NCI-H1436 (cell line): Measurements from ENCODE around the gene ANXA6.

Experiments
- DNase-seq: peaks from one replicate; lab custom pipeline; 2025; lab: John Stamatoyannopoulos, UW

Gene ANXA6

DNA sequence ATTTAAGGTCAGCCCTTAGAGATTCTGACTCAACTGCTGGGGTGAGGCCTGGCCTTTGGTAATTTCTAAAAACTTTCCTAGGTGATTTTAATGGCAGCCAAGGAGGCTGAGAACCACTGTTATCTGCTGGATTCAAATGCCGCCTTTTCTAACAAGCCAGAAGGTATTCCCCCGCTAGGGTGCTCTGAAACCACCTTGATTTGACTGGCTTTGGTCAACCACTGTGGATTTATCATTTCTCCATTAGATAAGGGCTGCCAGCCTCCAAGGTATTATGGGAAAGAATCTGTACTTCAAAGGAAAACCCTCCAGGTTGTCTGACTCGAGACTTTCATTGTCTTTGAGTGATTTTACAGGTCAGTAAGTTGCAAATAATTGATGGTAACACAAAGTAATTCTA, 4.3 kb downstream of the ANXA6 start:
- DNase-seq, result no peak

DNA sequence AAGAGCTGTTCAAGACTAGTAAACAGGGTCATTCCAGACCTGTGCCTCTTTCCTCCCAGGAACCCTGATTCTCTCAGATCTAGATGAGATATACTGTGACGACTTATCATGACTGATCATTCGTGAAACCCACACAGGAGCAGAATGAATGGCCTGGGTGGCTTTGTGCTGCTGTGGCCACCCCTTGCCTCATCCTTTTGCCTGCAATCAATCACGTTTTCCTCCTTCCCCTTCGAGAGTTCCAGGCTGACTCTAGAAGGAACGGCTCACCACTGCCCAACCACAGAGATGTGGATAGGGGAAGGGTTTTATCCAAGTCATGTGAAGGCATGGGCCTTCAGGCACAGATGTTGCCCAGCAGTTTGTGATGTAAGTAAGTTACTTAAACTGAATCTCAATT, 5.8 kb downstream of the ANXA6 start:
- no peak for DNase-seq

DNA sequence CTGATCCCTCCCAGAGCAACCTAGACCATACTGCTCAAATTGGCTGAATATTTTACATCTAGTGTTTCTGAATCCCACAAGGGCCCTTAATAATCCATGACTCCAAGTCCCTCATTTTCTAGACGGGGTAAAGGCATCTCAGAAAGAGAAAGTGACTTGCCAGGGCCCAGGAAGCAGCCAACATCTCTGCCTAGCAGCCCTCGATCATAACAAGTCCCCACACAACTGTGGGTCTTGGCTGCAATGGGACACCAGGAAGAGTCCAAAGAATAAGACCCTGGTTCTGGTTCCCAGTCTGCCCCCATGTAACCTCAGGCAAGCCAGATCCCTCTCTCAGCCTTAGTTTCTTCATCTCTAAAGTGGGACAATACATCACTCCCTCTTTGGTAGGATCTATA, 6.3 kb downstream of the ANXA6 start:
- no peak for DNase-seq

DNA sequence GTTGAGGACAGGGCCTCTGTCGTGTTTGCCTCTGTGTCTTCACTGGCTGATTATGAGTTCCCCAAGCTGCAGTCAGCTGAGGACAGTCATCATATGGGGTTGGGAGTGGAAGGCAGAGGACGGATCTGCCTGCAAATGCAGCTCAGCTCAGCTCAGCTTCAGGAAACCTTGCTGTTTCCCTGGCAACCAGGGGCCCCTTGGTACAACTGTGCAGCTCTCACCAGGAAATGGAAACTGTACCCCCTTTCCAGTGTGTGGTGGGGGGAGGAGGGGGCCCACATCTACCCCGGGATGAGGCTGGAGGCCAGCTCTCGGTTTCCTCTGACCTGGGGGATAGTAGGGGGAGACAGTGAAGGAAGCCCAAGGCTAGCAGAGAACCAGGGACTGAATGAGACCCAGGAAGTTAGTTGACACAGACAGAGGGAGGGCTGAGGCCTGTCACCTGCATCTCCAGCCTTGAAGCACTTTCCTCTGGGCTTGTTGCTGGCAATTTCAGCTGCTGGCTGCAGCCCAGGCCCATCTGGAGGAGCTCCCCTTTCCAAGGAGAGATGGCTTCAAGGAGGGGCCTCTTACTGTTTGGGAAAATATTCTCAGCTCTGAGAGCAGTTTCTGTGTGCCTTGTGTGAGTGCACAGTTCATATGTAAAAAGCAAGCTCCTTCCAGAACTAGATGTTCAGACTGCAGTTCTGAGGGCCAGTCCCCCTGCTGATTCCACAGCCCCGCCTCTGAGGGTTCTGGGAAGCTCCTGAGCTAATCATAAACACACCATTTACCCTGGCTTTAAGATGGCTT, 6.9 kb downstream of the ANXA6 start:
- DNase-seq, result no peak

DNA sequence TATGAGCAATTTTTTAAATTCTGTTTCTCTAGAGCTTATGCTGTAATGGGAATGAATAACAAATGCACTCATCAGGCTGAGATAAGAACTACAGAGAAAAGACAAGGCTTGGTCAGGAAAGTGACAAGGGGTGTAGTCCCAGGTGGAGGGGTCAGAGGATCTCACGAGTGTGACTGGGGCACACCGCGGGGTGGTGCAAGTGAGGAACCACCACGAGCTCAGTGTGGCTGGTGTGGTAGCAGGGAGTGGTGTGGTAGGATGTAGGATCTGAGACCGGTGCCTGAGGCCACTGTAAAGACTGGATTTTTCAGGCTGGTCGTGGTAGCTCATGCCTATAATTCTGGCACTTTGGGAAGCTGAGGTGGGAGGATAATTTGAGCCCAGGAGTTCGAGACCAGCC, 9.0 kb downstream of the ANXA6 start:
- DNase-seq, result no peak

DNA sequence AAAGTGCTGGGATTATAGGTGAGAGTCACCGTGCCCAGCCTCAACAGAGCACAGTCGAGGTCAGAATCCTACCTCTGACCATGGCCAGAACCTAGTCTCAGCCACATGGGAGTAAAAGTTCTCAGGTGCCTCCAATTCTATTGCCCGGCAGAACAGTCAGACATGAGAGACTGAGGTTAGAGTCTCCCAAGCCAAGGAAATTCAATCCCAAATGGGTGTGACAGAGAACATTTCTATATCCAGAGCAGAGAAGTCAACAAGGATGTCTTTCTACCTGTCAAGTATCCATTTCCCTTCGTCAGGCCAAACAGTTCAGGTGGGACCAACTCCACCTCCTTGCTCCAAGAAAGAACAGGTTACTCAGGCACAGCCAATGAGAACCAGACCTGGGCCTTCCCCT, 10.5 kb downstream of the ANXA6 start:
- no peak for DNase-seq

DNA sequence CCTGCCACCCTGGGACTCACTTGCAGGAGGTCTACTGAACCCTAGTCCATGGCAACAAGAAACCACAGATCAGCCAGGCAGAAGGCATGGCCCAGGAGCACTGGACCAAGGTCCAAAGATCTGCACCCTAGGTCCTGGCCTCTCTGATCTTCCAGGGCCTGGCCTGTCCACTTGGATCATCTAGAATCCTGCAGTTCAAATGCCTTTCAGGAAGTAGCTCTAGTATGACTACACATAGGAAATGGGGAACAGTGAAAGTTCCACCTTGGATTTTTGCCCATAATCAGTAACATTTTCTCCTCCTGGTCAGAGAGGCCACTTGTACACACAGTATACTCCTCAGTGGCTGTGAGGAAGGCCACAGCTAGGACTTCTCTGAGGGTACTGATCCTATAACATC, 11.5 kb downstream of the ANXA6 start:
- DNase-seq, result no peak

DNA sequence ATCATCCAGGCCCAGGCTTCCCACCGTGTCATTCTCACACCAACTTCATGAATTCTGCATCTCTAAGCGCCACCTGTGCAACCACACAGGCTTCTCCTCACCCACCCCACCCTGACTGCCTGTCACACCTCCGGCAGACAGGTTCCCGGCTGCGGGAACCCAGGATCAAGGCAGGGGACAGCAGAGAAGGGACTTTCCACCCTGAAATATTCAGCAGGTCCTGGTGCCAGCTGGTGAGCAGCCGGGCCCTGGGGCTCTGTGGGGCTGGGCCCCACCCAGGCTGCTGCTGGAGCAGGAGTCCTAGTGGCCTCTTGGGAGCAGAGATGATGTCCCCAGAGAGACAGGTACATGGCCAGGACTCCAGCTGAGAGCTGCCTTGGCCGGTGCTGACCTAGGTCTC, 12.7 kb downstream of the ANXA6 start:
- DNase-seq, result no peak

DNA sequence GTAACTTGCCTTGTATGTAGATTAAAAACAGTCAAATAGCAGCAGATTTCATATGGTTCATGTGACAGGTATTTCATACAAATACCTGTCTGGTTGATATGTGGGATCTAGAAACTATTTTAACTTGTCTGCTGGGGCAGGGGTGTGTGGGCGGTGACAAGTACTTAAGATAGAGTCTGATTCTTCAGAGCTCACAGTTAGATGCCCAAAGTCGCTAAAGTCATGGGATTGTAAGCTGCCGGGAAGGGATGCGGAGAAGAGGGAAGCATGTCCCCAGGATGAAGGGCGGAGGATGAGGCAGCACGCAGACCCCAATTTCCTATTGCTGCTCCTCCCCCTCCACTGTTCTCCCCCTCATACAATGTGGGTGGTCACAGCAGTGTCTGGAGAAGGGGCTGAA, 13.3 kb downstream of the ANXA6 start:
- DNase-seq, result no peak

DNA sequence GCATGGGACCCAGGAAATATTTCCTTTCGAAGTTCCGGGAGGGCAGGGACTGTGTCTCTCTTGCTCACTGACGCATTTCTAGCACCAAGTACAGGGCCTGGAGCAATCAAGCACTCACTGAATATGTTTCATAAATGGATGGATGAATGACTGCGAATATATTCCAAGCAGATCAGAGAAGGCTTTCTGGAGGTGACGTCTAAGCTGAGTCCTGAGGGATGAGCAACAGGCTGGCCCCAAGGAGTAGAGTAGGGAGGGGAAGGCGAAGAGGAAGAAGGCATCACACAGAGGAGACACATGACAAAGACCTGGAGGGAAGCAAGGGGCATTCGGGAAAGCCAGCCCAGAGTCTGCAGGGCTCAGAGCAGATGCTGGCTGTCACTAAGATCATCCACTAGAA, 13.9 kb downstream of the ANXA6 start:
- DNase-seq, result no peak

DNA sequence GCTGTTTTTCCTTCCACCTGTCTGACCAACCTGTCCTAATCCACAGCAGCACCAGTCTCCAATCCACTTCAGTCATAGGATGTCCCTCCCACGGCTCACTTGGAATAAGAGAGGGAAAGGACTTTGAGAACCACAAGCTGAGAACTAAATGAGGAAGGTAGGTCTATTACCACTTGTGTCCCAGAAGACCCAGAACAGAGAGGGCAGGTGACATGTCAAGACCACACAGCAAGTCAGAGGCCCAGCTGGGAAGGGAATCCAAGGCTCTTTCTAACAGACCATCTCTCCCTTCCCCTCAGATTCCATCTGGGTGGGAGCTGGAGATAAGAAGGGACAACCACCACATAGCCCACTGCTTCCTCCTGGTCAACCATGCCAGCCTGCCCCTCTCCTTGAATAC, 14.6 kb downstream of the ANXA6 start:
- no peak for DNase-seq

DNA sequence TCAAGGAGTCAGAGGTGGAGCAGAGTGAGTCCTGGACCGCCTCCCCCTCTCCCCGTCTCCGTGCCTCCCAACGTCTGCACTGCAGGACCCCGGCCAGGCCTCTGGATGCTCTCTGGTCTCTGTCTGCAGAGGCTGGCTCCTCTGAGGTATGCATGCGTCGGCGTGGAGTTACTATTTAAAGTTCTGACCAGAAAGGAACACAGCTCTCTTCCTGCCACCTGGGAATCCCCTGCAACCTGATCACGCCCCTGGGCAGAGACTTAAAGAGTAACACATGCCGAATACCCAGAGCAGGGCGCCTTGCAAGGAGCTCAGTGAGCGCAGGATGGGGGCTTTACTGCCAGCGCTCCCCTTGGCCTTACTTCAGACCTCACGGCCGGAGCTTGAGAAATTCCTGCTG, 16.0 kb downstream of the ANXA6 start:
- DNase-seq, result no peak

DNA sequence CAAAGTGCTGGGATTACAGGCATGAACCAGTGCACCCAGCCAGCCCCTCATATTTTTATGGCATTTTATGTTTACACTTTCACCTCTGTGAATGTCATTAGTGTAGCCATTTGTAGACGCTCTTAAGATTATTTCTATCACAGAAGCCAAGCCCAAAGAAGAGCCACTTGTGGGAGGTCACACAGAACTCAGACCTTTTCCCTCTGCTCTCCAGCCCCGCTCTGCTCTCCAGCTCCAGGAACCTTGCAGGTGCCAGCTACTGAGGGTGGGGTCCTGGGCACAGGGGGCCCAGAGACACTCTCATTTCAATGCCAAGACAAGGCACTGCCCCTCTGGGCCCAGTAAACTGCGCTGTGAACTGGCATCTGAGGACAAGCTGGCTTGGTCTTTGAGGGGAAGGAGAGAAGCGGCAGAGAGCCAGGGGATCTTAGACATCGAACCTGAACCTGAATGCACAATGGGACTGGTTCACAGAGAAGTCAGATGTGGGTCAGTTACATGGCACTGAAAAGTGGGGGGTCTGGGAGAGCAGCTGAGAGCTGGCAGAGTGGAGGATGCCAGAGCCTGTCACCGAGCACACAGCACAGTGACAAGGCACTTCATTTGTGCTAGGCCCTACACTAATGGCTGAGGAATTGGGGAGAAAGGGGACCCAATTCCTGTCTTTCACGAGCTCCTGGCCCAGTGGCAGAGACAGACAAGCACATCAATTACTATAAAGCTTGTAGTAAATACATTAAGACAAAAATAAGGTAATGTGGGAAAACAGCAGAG, 16.7 kb downstream of the ANXA6 start:
- no peak for DNase-seq

DNA sequence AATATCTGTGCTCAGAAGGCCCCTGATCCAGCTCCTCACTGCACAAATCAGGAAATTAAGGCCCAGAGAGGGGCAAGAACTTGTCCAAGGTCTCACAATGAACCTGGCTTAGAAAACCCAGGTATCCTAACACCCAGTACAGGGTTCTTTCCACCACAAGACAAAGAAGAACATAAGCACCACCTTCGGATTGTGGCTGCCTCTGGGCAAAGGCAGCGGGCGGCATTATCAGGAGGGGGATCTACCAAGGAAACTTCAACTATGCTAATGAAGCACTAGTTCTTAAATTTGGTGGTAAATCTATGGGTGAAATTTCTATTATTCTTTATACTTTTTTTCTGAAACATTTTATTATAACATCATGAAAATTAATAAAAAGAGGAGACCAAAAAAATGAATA, 17.9 kb downstream of the ANXA6 start:
- DNase-seq, result no peak

DNA sequence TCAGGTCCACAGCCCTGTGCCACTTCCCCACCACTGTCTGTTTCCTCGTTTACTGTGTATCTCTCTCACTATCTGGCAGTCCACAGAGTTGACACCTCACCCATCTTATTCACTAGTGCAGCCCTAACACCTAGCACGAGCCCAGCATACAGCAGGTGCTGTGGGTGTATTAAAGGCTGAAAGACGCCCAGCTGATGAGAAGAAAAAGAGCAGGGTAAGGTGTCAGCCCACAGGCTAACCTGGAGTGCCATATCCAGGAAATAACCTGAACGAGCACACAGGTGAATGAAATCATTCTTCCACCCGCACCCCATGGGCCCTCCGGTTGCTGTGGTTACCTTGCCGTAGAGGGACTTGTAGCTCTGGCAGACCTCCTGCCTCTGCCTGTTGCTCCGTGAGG, 18.6 kb downstream of the ANXA6 start:
- no peak for DNase-seq

DNA sequence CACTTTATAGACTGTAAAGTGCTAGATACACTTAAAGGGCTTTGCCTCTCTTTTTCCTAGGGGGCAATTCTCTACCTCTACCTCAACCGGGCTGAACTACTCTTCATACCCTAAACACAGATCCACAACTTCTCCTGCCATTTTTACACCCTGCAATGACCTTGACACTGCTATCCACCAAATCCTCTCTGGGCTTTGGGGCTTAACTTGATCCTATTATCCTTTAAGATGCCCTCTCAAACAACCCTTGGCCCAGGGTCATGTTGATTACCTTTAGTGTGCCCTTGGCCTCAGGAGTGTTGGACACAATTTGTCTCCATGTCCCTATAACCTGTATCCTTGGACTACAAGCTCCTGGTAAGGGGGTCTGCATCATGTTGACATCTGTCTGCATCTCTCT, 19.5 kb downstream of the ANXA6 start:
- DNase-seq, result no peak

DNA sequence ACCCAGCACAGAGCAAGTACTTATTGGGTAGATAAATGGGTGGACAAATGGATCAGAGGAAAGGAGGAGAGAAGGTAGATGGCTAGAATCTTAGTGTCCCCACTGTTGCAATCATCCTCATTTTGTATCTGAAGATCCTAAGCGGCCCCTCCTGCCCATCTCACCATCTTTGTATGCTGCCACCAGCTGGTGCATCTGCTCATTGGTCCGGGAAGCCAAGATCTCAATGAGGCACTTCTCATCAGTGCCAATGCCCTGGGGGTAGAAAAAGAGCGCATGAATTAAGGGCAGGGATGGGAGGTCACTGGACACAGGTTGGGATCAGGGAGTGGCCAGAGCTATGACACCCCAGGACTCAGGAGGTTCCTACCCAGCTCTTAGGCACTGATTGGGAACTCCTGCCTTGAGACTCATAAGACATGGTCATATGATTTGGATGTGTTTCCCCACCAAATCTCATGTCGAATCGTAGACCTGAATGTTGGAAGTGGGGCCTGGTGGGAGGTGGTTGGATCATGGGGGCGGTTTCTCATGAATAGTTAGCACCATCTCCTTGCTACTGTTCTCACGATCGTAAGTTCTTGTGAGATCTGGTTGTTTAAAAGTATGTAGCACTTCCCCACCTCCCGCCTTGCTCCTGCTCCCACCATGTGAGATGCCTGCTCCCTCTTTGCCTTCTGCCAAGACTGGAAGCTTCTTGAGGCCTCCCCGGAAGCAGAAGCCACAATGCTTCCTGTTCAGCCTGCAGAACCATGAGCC, 20.3 kb downstream of the ANXA6 start:
- no peak for DNase-seq

DNA sequence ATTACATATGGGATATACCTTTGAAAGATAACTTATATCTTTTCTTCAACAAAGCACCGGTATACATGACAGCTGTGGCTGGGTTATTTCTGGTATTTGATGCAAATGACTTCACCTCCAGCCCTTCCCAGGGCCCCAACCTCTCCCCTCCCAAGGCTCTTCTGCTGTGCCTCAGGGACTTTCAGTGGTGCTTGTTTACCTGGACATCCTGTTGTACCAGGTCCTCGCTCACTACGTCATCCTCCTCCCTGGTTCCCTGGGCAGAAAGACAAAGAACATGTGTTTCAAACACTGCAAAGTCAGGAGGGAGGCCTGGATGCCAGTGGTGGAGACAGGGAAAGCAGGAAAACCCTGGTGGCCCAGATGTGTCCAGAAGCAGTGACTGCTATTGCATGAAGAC, 23.4 kb downstream of the ANXA6 start:
- no peak for DNase-seq

DNA sequence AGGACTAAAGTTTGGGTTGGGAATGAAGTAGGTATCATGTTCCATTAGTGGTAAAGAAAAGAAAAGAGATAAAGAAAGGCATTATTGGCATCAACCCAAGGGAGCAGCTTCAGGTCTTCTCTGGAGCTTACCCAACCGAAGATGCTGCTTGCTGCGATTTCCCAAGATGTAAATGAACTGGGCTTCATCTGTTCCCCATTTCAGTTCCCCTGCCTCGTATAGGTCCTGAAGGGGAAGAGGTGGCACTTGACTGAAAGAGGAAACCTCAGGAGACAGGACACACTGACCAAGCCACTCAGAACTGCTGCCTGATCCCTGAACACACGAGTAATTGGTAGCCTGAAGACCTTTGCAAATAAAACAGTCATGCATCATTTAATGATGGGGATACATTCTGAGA, 24.6 kb downstream of the ANXA6 start:
- no peak for DNase-seq

DNA sequence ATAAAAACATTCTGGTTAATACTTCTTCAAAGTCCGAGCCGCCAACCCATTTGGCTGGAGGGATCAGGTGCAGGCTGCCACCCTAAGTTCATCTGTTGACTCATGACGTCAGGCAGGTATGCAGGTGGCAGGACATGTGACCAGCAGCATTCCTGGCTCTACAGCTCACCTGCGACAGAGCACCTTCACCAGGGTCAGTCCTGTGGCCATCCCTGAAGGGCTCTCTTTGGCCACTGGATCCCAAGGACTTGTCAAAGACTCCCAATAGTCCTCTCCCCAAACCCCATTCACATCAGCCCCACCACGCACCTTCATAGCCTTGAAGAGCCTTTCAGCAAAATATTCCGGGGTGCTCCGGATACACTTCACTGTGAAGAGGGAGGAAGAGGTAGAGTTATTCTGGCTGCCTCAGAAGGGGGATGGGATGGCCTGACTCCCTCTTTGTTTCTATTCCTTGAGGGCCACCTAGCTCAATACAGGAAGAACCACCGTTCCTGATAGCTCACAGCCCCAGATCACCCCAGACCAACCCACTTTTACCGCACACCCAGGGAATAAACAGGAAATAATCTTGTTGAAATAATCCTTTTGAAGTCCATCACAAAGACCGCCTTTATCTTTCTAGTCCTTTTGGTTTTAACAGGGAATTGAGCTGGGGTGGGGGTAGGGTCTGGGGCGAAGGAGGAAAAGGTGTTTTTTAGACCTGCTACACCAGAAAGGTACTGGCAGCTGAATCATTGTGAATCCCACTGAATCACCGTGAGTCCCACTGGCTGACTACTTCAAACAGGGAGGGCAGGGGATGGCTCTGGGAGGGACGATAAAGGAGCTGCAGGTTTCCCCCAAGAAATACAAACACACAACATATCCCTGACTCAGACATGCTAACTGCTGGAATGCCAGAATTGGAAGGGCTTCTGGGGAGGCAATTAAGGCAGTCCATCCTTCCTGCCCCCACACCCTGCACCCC, 26.4 kb downstream of the ANXA6 start:
- DNase-seq, result no peak

DNA sequence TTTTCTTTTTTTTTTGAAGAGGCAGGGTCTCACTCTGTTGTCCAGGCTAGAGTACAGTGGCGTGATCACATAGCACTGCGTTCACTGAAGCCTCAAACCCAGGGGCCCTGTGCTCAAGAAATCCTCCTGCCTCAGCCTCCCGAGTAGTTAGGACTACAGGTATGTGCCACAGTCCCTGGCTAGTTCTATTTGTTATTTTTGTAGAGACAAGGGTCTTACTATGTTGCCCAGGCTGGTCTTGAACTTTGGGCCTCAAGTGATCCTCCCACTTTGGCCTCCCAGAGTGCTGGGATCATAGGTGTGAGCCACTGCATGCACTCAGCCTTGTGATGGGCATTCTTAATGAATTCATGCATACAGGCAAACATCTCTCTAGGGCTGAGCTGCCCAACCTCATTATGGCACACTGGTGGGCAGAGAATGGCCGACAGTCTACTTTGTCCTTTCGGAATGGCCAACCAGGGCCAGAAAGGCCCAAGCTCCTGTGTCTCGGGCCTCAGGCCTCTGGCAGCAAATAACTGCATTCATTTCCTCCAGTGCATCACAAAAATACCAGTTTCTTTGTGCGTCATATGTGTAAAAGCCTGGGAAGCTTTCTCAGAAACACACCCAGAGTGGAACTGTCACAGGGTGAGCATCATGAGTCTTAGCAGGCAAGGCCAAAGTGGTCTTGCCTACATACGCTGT, 27.2 kb downstream of the ANXA6 start:
- no peak for DNase-seq
